Fibroblast of upper back skin (primary cell): ENCODE measurements around the gene ERN1.
"Not testable (repeated sequence)": the region's sequence is repeated elsewhere in the genome, so short reads cannot be mapped to it uniquely, and the experiment has no call there.

Source experiments
- DNase-seq: peaks from one replicate; pipeline ENCODE4 v3.0.0-alpha.2; 2013

ERN1 gene

DNA sequence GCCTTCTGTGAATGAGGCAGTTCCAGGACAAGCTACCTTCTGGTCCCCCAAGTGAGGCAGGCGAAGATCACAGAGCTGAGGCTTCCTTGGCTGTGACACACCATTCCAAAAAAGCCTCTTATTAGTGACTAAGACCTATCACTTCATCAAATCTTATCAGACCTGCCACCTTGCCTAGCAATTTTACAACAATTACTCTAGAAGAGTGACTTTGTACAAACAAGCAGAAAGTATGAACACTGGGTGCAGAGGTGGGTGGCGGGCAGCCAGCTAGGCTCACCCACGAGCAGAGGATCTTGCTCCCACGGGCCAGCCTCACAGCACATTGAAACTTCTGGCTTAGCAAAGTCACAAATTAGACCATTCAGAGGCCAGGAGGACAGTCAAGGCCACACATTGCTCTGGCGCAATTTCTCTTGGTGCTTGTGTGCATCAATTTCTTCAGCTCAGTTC is 107.3 kb downstream of the ERN1 start:
- no peak for DNase-seq

DNA sequence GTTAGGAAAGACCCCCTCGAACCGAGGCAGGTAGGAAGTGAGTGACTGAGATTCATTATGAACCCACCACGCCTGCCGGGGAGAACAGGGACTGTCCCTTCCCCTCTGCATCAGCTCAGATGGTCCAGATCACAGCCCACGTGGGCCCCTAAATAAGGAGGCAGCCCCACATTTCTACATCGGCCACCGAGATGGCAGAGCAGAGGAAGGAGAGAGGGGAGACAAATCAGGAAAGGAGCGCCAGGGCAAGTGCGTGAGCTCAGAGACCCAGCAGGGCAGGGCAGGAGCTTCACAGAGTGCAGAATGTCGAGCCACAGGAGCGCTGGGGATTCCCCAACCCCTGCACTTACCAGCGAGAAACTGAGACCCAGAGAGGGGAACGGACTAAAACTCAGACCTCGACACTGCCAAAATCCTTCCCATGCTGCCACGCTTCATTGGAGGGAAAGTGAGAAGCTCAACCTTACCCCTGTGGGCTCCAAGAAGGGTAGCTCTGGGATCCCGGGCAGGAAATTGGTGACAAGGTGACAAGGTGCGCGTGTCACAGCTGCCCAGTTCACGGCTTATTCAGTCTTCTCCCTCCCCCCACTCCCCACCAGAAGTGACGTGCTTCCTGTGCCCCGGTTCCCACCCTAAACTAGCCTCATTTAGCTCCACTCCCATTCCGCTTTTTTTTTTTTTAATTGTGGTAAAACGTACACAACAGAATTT is 109.7 kb downstream of the ERN1 start, which contains the start of gene ICAM2:
Gene ICAM2 (minus strand): TSS at position 578 of the 711 bp plus-strand sequence. CDS start 13,942 bp downstream, outside the sequence.
- no peak for DNase-seq

GRCh38 chr17:64019551-64019961 is 110.4 kb downstream of the ERN1 start:
- DNase-seq = not testable (repeated sequence)

DNA sequence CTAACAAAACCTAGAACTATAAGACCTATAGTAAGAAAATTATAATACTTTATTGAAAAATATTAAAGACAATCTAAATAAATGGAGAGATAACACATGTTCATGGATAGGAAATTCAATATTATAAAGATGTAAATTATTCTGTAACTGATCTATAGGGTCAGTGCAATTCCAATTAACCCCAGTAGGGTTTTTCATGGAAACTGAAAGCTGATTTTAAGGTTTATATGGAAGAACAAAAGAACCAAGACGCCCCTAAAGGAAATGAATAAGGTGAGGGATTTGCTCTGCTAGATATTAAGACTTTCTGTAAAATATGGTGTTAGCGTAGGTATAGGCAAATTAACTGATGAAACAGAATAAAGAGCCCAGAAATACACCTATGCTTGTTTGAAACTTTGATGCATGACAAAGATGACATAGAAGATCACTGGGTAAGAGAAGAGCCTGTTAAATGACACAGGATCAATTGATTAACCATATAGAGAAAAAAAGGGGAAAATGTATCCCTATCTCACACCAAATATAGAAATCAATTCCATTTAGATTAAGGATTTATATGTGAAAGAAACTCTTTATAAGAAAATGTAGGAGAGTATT is 112.5 kb downstream of the ERN1 start:
- DNase-seq = no peak

GRCh38 chr17:64016974-64017373 is 113.0 kb downstream of the ERN1 start:
- no peak for DNase-seq

GRCh38 chr17:64016231-64016784 is 113.6 kb downstream of the ERN1 start:
- no peak for DNase-seq

DNA sequence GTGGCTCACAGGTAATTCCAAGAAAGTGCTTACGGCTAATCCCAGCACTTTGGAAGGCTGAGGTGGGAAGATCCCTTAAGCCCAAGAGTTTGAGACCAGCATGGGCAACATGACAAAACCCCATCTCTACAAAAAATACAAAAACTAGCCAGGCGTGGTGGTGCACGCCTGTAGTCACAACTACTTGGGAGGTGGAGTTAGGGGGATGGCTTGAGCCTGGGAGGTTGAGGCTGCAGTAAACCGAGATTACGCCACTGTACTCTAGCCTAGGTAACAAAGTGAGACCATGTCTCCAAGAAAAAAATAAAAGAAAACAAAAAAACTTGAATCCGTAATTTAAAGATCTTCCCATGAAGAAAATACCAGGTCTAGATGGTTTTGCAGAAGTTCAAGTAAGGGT is 114.5 kb downstream of the ERN1 start:
- no peak for DNase-seq

DNA sequence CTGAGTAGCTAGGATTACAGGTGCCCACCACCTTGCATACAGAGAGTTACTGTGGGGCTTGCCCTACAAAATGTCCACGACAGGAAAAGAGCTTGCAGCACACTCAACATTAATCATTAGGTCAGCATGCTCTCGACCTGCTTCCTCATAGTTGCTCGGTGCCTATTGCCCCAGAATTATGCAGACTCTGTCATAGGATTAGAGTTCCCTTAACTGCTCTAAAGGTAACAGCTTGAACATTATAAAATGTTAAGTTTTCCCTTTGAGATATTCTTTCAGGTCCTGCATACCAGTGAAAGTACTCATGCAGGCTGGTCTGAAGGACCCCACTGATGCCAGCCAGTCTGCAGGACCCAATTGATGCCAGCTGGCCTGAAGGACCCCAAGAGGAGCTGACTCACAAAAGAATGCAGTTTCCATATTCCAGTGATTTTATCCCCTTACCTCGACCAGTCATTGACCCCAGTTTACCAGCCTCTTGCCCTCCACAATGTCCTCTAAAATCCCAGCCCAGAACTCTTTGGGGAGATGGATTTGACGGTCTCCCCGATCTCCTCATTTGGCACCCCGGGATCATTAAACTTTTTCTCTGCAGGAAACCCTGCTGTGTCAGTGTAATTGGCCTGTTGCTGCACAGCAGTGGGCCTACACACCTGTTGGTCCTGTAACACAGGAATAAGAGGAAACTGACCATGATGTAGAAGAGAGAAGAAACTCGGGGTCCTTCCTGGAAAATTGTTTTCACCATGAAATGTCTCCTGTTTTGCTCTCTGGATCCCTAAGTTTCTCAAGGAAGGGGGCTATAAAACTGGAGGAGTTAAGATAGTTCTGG is 120.2 kb downstream of the ERN1 start:
- no peak for DNase-seq

- DNase-seq = no peak
Observed at GRCh38 chr17:64008830-64009229, 121.1 kb downstream of the ERN1 start.

- no peak for DNase-seq
Observed at GRCh38 chr17:64008346-64008745, 121.6 kb downstream of the ERN1 start.

GRCh38 chr17:64007838-64008282 is 122.1 kb downstream of the ERN1 start:
- DNase-seq = no peak

GRCh38 chr17:64007089-64007837 is 122.7 kb downstream of the ERN1 start:
- not testable (repeated sequence) for DNase-seq

DNA sequence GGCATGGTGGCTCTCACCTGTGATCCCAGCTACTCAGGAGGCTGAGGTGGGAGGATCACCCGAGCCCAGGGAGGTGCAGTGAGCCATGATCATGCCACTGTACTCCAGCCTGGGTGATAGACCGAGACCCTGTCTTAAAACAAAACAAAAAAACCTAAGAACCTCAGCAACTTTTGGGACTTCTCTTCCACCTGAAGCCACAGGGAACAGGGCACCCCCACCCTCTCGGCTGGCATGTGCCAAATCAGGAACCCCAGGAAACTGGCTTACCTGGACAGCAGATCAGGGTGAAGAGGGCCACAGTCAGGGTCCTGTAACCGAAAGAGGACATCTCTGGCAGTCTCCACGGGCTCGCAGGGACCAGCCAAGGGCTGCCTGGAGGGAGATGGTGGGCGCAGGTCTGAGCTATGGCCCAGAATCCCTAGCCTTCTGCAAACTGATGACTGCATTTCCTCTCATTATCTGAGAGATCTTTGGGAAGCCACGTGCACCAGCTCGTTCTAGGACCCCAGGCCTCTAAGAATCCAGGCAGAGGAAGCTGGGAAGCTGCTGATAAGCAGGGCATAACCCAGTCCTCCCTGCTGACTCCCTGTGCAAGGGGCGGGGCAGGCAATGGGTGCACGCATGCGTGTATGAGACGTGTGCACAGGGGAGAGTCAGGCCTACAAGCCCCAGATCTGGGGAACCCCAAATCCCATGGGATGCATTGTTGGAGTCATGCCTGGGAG is 123.4 kb downstream of the ERN1 start:
- no peak for DNase-seq

- DNase-seq = no peak
Observed at GRCh38 chr17:64005734-64006167, 124.2 kb downstream of the ERN1 start.

DNA sequence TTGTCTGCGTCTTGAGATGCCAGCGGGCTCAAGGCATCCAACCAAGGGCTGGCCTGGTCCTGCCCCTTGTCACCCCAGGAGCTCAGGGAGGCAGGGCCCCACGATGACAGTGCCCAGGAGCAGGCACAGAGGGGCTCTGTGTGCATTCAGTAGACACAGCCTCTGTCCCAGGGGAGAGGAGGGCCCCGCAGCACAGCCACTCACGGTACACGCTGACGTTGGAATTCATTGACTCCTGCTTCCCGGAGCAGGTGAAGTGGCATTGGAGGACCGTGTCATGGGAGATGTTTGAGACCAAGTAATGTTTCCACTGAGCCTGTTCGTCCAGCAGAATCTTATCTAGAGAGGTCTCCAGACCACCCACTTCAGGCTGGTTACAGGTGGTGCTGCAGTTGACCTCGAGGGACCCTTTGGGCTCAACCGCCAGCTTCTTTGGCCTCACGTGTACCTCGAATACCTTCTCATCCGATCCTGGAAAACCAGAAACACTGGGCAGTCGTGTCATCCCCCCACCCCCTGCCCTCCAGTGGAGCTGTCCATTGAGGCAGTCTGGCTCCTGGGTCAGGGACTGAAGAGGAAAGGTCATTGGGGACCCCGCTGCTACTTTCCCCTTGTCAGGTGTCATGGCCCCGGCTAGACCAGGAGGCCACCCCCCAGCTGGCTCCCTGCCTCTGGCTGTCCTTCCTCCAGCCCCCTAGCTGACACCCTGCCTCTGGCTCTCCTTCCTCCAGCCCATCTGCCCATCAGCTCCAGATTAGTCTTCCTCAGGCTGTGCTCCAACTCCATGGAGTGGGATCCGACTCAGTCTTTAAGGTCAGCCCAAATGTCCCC is 124.8 kb downstream of the ERN1 start:
- no peak for DNase-seq

GRCh38 chr17:64004218-64004770 is 125.7 kb downstream of the ERN1 start:
- DNase-seq = no peak

DNA sequence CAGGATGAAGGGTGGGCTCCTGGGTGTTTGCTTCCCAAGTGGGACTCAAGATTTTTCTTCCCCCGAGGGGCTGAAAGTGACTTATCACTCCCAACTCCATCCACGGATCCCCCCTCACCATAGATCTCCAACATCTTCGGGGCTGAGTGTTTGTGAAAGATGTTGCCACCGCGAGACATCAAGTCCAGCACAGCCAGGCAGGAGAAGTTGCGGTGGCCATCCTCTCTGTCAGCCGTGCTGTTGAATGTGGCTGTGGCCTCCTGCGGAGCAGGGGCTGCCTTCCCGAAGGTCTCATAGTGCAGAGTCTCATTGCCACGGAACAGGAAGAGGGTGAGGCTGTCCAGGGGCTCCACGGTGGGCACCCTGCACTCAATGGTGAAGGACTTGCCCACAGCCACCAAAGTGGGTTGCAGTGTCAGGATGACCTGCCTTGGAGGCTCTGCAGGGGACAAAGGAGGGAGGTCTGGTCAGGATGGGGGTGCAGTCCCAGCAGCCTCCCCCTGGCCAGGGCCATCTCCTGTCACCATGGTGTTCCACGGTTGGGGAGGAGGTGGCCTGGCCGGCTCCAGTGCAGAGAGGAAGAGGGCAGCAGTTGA is 126.3 kb downstream of the ERN1 start:
- no peak for DNase-seq

DNA sequence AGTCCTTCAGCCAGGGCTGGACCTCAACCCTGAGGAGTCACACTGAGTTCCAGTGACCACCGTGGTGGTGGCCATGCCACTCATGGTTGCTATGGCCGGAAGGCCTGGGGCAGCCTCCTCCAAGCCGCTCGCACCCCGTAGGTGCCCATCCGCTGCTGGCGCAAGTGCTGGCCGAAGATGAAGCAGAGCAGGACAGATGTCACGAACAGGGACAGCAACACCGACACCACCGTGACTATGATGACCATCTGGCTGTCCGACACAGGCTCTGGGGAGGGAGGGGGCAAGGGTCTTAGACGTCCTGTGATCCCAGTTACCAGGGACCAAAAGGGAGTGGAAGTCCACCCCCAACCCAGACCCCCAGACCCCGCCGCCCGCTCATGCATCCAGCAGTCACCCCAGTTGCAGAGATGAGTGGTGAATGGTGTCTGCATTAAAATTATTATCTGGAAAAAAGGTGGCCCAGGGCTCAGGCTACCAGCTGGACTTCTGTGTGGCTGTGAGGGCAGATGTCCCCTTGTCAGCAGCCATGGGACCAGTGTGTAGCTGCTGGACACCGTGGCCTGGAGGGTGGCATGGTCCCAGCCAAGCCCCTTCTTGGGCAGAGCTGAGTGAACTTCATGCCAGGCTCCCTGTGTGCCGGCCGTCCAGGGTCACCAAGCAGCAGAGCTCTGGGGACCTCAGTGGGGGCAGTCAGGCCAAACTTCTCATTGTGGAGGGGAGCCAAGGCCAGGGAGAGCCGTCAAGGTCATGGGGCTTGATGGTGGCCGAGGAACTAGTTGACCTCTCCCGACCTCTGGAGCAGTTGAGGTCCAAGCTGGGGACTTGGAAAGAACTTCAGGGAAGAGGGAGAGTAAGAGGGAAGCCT is 127.1 kb downstream of the ERN1 start:
- no peak for DNase-seq
